IPS-NIHi7 (cell line): Measurements from ENCODE around the gene ZNF688.
"Not testable (repeated sequence)": the region's sequence is repeated elsewhere in the genome, so short reads cannot be mapped to it uniquely, and the experiment has no call there.

Experiments used
- DNase-seq: peaks from one replicate; pipeline ENCODE4 v3.0.0; 2012; ENCODE audit warnings: mixed read lengths; ENCODE audit errors: extremely low spot score

The ZNF688 gene

DNA sequence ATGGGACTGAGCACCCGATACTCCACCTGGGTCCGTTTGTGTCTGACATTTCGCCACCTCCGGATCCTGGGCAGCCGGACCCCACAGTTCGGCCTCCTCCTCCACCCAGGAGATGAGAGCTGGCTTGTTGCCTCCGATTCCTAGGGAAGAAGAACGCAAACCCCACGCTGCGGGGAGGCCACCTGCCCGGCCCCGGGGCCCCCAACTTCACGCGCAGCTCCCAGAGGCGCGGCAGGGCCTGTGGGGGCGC is 13.9 kb downstream of the ZNF688 start:
- DNase-seq, result no peak

DNA sequence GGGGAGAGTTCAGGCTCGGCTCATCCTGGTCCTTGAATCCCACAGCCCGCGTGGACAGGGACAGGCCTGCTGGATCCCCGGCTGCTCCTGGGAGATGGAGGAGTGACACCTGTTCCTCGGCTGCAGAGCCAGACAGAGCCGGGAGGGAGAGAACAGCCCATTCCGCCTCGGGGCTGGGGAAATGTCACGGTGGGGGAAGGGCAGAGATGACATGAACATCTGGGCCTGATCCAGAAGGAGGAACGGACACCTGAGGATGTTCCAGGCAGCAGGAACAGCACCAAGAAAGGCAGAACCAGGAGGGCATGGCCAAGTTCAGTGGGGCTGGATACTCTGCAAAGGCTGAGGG is 15.4 kb downstream of the ZNF688 start:
- no peak for DNase-seq

DNA sequence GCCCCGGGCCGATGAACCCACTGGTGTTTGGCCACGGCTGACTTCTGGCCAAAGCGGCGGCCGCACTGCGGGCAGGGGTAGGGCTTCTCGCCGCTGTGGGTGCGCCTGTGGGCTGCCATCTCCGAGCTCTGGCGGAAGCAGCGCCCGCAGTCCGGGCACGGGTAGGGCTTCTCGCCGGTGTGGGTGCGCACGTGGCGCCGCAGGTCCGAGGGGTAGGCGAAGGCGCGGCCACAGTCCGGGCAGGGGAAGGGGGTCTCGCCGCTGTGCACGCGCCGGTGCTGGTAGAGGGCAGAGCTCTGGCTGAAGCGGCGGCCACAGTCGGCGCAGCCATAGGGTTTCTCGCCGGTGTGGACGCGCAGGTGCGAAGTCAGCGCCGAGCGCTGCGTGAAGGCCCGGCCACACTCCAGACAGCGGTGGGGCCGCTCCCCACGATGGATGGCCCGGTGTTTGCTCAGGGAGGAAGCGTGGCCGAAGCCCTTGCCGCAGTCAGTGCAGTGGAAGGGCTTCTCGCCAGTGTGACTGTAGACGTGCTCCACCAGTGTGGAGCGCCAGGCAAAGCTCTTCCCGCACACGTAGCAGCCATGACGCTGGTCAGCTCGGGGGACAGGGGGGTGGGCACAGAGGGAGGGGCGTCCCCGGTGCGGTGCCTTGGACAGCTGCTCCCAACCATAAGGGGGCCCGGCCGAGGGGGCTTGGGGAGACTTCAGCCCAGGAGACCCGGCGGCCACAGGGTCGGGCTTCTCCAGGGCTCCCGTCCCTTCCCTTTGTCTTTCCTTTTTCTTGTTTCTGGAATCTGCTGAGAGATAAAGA is 16.0 kb downstream of the ZNF688 start:
- DNase-seq, result no peak

DNA sequence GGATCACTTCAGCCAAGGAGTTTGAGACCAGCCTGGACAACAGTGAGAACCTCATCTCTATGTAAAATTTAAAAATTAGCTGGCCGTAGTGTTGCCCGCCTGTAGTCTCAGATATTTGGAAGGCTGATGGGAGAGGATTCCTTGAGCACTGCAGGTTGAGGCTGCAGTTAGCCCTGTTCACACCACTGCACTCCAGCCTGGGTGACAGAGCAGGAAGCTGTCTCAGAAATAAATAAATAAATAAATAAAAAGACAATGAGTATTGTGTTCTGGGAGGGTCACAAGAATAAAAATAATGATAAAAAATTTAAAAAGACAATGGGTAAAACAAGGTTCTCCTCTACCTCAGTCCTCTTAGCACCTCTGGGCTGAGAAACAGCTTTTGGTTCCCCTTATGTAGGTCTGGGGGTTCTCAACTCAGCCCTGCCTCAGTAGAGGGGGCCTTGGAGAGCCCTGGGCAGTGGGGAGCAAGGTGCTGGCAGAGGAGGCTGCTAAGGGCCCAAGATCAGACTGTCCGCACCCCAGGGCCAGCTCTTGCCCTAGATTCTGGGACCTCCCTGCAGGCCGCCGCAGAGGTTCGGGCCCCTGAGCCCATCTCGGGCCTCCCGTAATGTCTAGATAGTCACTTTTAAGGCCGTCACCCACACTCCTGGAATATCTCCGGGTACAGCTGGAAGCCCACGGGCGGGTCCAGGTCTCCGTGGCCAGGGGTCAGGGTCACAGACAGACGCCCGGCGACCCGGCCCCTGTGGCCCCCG is 16.8 kb downstream of the ZNF688 start:
- DNase-seq, result no peak

DNA sequence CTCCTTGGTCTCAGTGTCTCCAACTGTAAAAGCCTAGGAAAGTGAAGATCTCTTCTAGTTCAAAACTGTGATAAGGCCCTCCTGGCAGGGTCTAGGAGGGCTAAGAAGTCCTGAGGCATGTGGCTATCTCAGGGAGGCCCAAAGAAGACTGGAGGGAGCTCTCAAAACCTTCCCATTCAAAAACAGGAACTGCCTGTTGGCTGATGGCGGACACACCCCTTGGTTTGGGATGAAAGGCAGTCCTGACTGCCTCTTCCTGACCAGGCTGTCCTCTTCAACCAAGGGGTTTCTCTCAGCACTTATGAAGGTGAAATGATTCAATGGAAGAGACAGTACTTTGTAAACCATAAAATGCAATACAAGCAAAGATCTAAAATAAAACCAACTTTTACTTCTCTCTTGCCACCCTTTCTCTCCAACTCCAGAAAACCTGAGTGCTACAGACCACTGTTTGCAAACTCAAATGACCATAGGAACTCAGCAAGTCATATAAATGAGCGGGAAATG is 18.1 kb downstream of the ZNF688 start:
- DNase-seq, result no peak

DNA sequence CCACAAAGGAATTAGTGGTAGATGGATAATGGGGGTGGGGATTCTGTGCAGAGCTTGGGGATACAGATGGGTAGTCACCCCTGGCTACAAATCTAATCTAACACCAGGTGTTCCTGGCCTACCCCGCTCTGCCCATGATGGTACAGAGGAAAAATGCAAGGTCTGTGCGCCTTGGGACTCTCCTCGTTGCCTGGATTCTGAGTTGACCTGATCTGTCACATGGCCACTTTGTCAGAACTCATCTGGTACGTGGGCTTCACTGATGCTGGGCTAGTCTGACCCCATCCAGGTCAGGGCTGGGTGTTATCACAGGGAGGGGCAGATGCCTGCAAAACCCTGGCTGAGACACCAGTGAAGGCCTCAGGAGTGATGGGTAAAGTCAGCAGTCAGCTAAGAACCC is 18.6 kb downstream of the ZNF688 start:
- DNase-seq, result no peak

DNA sequence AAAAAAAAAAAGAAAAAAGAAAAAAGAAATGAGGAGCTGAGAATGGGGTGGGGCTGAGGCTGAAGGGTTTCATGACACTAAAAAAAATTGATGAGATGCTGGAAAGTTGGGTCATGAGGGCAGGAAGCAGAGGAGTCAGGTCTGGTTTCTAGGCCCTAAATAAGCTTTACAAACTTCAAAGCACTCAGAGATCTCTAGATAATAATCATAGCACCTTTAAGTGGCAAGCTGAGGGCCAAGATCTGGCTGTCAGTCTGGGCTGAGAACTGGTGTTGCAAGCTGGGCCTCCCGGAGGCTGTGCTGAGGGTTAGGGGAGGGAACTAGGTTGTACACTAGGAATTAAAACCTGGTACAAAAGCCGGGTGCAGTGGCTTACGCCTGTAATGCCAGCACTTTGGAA is 19.7 kb downstream of the ZNF688 start:
- DNase-seq, result no peak

DNA sequence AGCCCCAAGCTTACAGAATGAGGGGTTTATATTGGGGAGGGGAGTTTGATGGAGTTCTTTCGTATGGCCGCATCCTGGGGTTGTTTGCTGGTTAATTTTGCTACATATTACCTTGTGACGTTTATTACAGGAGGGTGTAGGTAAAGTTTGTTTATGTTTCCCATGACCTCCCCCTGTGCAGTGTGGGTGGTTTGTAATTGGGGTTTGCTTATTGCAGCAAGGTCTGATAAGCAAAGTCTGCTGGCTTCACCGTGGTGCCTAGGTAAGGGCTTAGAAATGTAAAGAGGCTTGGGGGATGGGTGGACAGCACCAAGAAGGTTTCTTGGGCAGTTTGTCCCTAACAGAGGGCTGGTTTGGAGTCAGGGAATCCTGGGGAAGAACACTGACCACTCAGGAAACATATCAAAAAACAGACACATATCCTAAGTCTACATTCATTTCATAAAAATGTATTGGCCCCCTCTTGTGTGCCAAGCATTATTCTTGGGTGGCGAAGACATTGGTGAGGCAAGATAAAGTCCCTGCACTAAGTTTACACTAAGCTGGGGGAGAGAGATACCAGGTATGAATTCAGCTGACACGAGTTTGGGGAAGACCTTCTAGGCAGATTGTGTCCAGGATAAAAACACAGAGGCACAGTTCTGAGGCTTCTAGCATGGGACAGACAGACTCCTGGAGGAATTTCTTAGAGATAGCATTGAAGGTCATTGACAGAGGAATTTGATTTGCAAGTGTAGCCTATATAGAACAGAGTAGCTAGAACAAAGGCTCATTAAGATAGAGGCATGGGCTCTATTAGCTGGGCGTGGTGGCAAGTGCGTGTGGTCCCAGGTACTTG is 22.9 kb downstream of the ZNF688 start:
- no peak for DNase-seq

DNA sequence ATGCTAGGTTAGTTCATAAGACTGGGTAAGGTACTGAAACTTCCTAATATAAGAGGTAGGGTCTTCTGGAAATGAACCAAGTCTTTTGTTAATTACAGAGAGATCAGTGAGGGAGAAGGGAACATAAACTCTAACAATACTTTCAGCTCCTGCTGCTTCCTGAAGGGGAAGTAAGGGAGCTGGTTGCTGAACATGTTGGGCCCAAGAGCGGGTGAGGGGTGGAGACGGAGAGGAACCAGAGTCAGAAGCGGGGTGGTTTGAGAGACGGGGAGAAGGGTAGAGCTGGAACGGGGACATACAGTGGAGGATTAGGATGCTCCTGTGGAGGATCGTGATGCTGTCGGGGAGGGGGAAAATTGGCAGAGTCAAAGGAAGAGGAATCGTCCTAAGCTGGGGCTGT is 25.4 kb downstream of the ZNF688 start:
- DNase-seq, result no peak

DNA sequence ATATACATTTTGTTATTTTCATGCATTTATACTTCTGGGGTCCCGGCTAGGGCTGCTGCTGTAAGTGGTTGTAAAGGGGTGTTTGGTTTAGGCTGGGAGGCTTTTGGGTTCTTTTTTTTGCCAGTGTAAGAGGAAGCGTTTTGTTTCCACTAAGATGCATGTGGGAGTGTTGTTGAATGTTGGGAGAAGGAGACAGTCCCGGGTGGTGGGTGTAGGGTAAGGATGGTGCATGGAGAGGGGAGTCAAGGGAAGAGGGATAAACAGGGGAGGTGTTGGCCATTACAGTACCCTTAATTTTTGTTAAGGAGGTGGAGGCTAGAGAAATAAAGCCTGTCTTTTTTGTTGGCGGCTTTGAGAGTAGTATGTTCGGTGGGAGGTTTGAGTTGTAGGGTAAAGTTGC is 28.4 kb downstream of the ZNF688 start:
- DNase-seq, result no peak

DNA sequence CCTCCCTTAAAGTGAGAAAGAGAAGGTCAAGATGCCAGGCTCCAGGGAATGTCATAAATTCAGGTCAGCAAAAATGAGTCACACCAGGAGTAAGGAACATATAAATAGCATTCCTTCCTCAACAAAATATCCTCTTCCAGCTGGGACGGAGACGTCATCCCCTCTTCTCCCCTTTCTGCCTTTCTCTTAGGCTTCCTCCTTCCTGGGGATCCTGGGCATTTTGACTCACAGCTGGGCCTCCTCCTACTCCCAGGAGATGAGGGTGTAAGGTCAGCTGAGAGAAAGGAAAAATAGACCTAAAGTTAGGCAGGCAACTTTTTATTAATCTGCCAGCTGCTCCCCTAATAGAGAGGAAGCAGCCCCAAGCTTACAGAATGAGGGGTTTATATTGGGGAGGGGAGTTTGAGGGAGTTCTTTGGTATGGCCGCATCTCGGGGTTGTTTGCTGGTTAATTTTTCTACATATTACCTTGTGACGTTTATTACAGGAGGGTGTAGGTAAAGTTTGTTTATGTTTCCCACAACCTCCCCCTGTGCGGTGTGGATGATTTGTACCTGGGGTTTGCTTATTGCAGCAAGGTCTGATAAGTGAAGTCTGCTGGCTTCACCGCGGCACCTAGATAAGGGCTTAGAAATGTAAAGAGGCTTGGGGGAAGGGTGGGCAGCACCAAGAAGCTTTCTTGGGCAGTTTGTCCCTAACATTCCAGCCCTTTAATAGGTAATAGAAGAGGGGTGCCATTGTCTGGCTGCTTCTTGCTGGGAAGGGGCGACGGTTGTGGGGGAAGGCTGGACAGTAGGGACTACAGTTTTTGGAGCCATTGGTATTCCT is 29.8 kb downstream of the ZNF688 start:
- DNase-seq, result no peak

DNA sequence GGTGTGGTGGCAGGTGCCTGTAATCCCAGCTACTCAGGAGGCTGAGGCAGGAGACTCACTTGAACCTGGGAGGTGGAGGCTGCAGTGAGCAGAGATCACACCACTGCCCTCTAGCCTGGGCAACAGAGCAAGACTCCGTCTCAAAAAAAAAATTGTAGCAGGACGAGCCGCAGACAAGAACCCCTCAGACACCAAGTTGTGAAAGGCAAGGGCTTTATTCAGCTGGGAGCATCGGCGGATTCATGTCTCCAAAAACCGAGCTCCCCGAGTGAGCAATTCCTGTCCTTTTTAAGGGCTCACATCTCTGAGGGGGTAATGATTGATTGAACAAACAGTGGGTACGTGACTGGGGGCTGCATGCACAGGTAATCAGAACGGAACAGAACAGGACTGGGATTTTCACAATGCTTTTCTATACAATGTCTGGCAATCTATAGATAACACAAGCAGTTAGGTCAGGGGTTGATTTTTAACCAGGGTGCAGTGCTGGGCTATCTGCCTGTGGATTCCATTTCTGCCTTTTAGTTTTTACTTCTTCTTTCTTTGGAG is 30.5 kb downstream of the ZNF688 start:
- DNase-seq, result not testable (repeated sequence)

DNA sequence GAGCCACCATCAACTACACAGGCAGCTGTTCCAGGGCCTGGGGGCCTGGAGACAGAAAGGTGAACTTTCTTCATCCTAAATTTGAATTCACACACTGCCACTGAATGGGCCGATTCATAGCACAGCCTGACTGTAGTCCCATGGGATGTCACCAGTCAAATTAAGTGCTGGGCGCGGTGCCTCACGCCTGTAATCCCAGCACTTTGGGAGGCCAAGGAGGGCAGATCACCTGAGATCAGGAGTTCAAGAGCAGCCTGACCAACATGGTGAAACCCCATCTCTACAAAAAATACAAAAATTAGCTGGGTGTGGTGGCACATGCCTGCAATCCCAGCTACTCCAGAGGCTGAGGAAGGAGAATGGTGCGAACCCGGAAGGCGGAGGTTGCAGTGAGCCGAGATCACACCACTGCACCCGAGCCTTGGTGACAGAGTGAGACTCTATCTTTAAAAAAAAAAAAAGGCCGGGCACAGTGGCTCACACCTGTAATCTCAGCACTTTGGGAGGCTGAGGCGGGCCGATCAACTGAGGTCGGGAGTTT is 31.5 kb downstream of the ZNF688 start:
- DNase-seq, result not testable (repeated sequence)

DNA sequence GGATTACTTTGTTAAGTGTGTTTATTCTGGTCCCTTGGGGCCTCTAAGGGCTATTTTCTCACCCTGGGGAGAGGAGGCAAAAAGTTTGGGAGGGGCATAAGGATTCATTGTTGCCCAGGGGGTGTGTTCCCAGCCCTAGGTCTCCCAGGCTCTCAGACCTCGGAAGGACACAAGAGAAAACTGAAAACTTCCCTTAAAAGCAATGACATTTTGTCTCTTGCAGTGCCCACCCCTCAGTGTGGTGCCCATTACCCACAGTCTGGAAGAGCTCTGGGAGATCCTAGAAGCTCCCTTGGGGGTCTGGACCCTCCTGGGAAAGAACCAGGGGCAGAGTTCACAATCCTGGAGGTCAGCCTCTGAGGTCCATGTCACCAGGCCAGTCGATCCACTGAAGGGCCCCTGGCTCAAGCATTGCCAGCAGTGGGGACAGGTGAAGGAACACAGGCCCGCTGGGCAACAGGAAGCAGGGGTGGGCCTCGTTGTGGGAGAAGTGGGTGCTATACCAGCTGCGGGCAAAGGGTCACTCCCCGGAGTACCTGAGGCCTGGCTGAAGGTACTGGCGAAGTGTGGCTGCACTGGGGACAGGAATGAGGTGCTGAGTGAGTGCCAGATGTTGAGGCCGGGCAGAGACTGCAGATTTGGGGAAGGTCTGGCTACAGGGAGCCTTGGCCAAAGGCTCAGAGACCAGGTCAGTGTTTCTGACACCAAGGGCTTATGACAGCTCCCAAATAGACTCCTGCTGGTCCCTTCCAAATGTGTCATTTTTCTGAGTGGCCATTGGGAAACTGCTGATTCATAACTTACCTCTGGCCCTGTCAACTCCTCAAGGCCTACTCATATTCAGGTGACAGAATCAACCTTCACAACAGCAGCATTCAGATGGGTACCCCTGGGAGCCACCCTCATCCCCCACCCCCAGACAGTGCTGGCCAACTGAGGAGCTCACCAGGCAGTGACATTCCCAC is 32.2 kb downstream of the ZNF688 start:
- DNase-seq, result no peak

DNA sequence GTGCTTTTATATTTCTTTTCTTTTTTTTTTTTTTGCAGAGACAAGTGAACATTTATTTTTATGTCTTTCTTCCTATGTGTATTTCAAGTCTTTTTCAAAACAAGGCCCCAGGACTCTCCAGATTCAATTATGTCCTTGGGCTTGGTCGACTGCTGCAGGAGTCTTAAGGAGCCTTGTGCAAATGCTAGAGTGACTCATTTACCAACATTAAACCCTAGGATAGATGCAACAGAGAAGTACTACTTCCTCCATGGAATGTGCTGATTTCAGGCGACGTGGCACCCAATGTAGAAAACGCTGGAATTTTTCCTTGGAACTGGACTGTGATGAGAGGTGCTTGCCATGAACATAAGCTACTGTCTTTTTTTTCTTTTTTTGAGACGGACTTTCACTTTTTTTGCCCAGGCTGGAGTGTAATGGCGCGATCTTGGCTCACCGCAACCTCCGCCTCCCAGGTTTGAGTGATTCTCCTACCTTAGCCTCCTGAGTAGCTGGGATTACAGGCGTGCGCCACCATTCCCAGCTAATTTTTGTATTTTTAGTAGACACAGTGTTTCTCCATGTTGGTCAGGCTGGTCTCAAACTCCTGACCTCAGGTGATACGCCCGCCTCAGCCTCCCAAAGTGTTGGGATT is 35.0 kb downstream of the ZNF688 start:
- not testable (repeated sequence) for DNase-seq

DNA sequence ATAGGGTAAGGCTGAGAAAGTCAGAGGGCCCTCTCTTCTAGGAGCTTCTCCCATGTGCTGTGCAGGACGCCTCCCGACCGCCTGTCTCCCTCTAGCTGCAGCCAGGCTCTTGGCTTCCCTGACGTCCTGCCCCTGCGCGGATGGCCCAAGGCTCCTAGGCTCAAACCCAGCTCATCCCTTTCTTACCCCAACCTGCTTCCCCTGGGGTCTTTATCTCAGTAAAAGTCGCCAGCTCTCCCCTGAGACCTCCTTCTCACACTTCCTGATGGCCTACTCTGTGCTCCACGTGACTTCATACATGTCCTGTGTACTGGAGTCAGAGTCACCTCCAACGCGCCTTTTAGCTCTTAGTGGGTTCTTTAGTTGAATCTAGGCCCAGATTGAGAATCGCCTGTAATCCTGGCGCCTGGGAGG is 35.7 kb downstream of the ZNF688 start:
- DNase-seq, result peak; percentile 80

DNA sequence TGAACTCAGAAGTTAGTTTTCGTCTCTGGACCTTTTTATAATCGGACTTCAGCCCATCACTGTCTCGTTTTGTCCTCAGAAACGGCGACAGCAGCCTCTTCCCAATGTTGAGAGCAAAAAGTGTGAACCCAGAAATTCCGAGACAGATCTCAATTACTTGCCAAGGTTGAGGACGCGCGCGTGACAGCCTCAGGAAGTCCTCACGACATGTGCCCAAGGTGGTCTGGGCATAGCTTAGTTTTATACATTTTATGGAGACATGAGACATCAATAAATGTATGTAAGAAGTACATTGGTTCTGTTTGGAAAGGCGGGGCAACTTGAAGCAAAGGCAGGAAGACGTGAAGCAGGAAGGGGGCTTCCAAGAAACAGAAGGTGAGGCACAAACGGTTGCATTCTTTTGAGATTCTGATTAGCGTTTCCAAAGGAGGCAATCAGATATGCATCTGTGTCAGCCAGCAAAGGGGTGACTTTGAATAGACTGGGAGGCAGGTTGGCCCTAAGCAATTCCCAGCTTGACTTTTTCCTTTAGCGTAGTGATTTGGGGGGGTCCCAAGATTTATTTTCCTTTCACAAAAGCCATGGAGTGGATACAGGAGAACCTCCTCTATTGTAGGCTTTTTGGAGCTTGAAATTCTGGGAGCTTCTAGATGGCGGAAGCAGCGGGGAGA is 36.3 kb downstream of the ZNF688 start:
- DNase-seq, result no peak

DNA sequence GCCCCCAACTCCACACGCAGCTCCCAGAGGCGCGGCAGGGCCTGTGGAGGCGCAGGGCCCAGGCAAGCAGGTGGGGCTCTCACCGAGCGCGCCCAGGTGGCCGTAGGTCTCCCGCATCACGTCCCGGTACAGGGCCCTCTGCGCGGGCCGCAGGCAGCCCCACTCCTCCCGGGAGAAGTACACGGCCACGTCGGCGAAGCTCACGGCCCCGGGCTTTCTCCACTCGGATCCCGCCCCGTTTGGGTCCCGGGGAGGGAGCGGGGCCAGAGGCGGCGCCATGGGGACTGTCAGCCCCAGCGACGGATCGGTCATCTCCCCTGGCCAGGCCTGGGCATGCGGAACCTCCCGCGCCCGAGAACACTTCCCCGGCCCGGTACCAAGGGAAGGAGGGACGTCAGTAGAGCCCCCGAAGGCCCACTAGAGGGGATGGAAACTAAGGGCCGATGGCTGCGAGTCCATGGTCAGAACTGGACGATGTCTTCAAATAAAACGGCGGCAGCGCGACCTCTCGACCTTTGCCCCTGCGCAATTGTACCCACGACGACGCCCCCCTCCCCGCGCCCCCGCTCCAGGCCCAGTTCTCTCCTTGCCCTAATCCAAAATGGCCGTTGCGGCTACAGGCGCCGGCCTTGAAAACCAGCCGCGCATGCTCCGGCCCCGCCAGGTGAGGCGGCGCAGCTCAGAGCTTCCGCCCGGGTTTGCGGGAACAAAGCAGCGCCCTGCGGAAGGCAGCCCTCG is 37.0 kb downstream of the ZNF688 start, which contains the start of gene ZNF747:
Gene ZNF747, minus strand, starts transcription at position 491 of the 738 bp plus-strand sequence. Its CDS starts 179 bp downstream, at position 312.
- DNase-seq, result peak; percentile 87
